SIG-M5 treated with dmso at 0.1 percent for 504 hours (cell line): ENCODE data around the gene MAJIN.
A peak's percentile ranks its signal among the peaks of the same experiment; 100 is the strongest.

ENCODE experiments used
- DNase-seq: peaks from one replicate; lab custom pipeline; 2025; ENCODE audit not compliant: unreplicated experiment; lab: John Stamatoyannopoulos, UW

MAJIN gene

DNA sequence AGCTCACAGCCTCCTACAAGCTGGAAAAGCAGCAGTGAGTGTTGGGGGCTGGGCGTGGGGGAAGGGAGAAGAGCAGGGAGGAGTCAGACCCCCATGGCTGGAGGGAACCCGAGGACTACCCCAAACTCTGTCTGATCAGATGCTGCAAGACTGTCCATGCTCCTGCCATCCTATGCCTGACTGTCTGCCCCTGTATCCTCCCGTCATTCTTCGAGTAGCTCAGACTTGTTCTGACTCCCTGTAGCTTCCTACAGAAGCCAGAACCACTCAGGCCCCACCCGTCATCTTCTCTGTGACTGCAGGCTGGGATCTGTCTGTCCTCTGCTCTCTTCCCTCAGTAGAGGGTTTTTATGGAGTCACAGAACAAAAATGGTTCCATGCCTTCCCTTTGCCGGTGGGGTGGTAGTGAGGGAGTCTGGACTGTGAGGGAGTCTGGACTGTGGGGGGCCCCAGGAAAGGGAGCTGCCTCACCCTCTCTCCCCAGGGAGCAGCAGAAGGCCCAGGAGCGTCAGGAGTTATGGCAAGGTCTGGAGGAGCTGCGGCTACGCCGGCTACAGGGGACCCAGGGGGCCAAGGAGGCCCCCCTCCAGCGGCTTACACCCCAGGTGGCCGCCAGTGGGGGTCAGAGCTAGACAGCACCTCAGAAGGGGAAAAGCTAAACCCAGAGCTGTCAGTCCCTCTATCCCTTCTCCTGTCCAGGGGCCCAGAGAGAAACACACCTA is 38.5 kb downstream of the MAJIN start:
- no peak for DNase-seq

DNA sequence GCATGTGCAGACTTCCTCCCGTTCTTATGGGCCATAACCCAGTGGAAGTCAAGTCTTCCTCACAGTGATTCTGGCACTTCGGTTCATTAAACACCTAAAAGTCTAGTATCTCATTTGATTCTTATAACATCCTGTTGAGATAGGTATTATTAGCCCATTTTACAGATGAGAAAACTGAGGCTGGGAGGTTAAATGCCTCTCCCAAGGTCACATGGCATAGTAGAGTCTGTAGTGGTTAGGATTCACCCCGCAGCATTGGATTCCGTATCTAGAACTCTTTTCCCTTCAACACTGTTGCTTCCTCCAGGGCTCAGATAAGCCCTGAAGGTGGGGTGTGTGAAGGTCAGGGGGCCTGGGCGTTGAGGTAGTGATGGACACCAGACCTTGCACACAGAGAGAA is 39.6 kb downstream of the MAJIN start:
- no peak for DNase-seq

DNA sequence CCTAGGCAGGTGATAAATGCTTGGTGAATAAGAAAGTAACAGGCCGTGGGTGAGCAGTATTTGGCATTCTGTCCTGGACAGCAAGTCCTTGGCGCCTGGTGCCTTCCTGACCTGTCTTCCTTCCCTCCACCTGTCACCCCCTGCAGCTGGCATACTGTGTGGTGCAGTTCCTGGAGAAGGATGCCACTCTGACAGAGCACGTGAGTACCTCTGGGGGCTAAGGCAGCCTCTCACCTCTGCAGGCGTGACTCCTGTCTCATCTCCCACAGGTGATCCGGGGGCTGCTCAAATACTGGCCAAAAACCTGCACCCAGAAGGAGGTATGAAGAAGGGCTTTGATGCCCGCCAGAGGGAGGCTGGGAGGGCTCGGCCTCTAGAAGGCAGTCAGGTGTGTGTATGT is 40.6 kb downstream of the MAJIN start:
- DNase-seq: no peak

DNA sequence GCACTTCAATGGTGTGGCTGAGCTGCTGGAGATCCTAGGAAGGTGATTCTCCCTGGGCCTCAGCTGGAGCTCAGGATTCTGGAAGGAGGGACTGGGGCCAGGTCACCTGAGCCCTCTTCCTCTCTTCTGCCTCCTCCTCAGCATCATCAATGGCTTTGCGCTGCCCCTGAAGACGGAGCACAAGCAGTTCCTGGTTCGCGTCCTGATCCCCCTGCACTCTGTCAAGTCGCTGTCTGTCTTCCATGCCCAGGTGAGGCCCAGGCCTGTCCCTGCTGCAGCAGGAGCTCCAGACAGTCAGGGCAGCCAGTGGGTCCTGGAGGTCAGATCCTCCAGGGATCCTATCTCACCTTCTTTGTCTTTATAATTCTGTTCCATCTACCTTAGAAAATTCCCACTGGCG is 41.6 kb downstream of the MAJIN start:
- DNase-seq: no peak

DNA sequence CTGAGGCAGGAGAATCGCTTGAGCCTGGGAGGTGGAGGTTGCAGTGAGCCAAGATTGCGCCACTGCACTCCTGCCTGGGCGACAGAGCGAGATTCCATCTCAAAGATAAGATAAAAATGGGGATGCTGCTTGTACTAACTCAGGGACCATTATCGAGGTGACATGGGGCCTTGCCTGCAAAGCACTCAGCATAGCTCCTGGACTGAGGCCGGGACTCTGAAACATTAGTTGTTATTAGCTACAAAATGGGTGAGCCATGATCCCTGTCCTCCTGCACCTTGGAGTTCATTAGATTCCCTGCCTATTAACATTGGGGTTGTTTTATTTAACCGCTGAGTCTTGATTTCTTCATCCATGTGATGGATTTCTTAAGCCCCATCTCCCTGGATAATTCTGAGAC is 42.3 kb downstream of the MAJIN start:
- DNase-seq: no peak

DNA sequence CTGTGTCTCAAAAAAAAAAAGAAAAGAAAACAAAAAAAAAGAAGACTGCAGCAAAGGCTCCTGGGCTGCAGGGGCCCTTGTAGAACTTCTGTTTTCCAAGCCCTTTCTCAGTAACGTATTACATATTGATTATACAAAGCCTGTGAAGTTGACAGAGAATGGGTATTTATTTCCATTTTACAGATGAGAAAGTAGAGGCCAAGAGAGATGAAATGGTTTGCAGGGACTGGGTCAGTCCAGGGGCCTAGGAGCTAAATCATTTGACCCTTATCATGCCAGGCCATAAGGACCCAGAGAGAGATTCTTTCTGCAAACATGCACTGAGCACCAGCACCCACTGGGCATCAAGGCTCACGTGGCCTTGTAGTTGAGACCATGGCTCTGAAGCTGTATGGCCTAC is 43.0 kb downstream of the MAJIN start:
- DNase-seq: no peak

DNA sequence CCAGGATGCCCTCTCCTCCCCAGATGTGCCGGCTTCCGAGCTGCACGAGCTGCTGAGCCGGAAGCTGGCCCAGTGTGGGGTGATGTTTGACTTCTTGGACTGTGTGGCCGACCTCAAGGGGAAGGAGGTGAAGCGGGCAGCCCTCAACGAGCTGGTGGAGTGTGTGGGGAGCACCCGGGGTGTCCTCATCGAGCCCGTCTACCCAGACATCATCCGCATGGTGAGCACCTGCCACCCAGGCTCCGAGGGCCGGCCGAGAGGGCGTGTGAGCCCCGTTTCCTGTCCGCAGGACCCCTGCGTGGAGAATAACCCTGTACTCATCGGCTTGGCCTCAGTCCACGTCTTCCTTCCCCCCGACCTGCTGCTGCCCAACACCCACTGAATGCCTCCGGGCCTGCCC is 45.2 kb downstream of the MAJIN start:
- DNase-seq: no peak

DNA sequence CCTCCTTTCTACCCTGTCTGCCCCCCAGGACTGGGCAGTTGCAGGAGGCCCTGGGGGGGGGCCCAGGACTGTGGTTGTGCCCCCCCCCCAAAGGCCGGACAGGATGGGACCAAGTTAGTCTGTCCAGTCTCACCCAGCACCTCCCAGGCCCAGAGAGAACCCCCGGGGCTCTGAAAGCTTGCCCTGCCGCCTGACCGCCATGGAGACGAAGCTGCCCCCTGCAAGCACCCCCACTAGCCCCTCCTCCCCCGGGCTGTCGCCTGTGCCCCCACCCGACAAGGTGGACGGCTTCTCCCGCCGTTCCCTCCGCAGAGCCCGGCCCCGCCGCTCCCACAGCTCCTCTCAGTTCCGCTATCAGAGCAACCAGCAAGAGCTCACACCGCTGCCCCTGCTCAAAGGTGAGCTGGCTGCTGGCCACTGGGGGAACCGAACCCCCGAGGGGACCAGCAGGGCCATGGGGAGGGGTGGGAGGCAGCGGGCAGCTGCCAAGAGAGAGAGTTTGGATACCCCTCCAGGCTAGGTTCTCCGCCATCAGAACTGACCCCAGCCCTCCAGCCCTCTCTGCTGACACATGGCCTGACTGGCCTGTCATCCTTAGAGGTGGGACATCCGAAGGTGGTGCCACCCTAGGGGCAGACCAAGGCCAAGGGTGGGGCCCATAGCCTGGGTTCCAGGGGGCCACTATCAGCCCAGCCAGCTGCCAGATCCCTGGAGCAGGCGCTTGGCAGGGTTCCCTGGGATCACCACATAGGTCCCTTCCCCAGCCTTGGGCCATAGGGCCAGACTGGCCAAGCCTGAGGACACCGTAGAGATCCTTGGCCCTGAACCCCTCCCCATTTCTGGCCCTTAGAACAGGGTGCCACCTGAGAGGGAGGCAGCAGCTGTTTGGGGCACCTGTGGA is 46.1 kb downstream of the MAJIN start:
- no peak for DNase-seq

DNA sequence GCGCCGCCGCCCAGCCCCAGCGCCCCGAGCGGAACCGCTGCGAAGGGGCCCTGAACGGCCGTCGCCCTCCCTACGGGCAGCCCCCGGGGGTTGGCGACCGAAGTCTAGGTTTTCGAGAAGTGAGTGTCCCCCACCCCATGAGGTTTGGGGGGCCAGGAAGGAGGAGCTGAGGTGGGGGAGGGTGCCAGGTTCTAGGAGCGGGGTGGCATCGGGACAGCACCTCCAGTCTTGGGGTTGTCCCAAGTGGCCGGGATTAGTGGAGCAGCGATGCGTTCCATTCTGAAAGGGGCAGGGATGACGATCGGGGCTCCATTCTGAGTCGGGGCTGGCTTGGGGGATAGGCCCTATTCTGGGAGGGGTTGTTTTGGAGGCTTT is 47.0 kb downstream of the MAJIN start:
- no peak for DNase-seq

DNA sequence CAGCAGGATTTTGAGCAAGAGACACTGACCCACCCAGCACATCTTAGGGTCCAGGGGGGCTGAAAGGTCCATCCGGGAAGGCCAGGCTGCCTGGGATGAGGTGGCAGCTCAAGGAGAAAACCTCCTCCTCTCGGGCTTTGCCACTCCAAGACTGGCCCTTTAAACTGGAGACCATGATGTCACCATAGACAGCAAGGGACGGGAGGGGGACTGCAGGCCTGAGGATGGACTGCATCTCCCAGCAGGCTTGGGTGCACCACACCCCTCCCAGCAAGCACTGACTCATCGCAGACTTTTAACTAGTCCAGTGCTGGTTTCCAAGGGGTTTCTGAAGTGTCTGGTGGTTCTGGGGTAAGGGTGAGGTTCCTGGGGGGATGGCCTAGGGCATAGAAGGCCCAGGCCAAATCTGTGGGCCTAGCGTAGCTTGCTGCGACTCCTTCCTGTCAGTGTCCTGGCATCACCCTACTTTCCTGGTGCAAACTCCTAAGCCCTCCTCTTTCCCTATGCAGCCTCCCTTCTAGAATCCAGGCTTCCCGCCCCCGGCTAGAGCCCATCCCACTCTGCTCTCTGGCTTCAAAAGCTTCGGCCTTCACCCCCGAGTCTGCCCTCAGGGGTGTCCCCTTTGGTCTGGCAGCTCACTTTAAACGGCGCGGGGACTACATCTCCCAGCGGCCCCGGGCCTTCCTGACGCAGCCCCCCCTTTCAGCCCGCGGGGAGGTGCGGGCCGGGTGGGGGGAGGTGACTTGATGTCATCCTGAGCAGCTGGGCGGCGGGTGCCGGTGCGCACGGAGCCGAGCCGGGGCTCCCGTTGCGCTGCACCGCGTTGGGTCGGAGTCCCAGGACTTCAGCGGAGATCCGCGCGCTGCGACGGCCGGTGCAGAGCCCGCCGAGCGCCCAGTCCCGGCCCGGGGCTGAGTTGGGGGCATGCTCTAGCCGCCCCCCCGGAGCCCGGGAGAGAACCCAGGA is 47.7 kb downstream of the MAJIN start, which contains the start of gene PPP2R5B:
Gene PPP2R5B (plus strand): TSS at position 746 of the 966 bp plus-strand sequence. CDS start 1,046 bp downstream, outside the sequence.
- peak; percentile 93 for DNase-seq

DNA sequence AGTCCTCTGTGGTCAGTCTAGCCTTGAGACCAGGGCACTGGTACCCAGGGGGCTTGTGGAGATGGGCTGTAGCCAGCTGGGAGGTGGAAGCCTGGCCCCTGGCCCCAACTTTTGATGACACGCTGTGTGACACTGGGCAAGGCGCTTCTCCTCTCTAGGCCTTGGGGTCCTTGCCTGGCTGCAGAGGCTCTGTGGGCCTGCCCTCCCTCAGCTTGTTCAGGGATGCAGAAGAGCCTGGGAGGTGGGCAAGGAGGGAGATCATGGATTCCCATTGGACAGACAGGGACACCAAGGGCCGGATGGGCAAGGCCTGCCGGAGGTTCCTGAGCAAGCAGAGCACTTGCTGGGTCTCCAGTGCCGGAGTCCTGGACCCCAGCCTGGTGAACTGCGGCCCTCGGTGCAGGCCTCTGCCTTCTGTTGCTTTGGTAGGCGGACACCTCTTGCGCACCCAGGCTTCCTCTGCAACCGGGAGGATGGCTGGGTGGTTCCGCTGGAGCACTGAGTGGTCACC is 48.7 kb downstream of the MAJIN start:
- DNase-seq: no peak

DNA sequence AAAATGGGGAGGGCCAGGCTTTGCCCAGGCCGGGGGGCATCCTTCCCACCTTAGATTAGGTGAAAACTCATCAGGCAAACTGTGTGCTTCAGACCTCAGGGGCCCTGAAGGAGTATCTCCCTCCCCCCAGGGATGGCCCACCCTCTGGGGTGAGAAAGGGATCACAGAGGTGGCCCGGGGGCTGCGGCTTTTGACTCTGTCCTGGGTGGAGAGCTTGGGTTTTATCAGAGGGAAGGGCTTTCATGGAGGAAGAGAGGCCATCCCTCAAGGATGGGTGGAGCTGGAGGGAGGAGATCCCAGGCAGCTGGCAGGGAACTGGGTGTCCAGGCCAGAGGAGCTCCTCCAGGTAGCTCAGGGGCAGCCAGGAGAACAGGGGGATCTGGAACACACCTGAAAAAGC is 50.5 kb downstream of the MAJIN start:
- DNase-seq: no peak

DNA sequence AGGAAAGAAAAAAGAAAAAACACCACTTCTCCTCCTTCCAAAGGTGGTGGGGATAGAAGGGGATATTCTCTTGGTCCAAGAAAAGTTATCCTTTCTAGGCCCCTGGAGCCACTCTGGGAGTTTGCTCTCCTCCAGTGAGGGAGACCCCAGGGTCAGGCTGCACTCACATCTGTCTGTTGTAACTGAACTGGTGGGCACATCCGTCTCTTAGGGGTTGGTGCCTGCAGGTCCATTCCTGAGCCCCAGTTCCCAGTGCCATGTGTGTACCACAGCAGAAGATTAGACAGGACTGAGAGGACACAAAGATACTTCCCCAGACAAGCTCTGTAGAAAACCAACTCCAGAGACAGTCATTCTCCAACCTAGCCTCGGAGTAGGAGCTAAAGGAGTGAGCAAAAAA is 51.8 kb downstream of the MAJIN start:
- DNase-seq: no peak

DNA sequence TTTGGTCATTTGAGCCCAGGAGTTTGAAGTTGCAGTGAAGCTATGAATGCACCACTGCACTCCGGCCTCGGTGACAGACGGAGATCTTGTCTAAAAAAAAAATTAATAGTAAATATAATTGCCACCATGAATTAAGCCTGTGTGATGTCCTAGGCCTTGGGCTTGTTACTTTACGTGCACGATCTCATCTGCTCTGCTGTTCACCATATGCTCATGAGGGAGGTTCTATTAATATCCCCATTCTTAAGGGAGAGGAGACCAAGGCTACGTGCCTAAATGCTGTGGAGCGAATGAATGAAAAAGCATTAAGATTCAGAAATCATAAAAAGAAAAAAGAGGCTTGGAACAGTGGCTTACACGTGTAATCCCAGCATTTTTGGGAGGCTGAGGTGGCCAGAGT is 52.3 kb downstream of the MAJIN start:
- no peak for DNase-seq

DNA sequence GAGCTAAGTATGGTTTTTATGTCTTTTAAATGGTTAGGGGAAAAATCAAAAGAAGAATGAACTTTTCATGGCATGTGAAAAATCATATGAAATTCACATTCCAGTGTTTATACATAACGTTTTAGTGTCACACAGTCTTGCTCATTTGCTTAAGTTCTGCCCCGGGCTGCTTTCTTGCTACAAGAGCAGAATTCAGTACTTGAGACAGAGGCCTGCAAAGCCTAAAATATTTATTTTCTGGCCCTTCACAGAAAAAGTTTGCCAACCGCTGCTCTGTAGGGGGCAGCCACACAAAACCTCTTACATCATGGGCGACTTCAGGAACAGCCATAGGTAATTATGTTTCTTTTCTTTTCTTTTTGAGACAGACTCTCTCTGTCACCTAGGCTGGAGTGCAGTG is 53.9 kb downstream of the MAJIN start:
- peak; percentile 55 for DNase-seq

DNA sequence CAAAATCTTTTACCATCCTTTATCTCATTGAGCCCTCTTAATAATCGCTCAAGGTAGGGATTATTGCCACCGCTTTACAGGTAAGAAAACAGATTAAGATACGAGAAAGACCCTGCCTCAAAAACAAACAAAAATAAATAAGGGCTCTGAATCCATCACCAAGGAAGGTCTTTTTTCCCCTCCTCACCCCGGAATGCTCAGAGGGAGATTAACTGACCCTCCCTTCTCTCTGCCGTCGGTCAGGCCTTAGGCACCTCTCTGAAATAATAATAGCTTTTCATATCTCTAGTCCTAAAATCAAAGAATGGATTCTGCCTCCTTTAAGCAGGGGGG is 54.3 kb downstream of the MAJIN start:
- no peak for DNase-seq

DNA sequence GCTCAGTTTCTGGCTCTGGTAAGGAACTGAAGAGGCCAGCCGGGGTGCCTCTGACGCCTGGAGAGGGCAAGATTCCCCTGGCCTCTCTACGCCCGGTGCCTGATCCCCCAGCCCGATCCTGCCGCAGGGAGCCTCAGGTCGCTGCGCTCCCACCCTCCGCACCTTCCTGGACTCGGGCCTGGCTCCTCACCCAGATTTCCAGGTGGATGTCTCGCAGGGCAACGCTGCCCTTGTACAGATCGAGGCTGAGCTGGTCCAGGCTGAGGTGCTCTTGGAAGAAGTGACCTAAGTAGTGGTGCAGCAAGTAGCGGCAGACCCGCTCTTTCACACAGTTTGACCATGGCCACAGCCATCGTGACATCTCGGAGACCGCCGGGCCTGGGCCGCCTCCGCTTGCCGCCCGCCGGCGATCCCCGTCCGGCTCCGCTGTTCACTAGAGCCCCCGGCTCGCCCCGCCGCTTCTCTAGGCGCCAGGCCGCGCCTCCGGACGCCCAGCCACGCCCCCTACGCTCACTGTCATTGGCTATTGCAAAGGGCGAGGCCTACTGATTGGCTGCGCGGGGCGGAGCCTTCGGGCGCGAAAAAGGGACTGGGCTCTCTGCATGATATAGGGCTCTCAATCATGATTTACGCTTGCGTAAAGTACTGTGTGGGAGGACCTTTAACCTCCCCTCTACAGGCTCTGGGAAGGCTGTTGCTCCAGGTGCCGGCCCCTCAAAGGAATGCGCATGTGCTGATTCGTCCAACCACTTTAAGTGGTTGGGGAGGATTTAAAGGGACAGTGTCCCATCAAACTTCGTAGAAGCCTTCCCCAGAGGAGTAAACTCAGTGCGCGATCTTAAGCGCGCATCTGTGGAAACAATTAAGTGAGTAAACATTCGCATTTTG is 54.9 kb downstream of the MAJIN start, which contains the start of gene ATG2A:
Gene ATG2A (minus strand): TSS at position 435 of the 888 bp plus-strand sequence. CDS start 74 bp downstream, at position 361.
- DNase-seq: peak; percentile 100

DNA sequence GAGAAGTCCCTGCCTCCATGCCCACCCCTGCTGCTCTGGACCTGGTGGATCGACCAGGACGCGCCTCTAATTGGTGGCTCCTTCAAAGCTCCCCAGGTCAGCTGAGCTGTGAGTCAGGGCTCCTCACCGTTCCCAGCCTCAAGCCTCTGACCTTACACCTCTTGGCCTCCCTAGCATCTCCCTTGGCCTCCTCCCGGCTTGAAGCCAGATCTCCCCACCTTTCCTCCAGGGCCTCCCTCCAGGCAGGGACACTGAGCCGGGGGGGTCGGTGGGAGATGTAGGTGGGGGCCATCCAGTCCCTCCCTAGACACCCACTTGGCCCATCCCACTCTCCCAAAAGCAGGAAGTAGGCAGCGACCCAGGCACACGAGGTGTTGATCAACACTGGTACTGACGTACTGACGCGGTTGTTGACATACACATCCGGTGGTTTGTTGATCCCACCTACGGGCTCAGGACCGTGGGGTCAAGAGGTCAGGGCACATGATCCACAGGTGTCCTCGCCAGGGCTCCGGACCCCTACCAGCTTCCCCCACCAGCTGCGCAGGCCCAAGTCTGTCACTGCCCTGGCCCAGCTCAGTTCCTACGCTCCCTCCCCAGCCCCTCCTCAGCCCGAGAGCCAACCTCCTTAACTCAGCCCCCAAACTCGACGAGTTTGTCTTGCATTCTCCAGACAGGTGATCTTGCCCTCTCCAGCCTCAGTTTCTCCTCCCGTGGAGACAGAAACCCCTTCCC is 55.7 kb downstream of the MAJIN start:
- peak; percentile 54 for DNase-seq

DNA sequence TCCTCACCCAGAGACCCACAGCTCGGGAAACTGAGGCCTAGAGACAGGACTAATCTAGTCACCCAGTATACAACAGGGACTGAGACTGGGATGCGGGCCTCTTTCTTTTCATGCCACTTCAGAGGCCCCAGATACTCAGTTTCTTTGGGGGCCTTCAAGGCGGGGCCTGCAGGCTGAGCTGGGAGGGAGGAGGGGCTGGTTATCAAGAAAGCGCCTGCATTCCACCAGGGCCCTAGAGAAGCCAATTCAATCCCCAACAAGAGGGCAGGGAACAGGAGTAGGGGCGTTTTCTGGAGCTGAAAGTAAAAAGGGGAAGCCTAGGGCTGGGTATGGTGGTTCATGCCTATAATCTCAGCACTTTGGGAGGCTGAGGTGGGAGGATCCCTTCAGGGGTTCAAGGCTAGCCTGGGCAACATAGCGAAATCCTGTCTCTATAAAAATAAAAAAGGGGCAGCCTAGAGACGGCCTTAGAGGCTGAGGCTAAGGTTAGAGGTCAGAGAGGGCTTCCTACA is 56.5 kb downstream of the MAJIN start:
- DNase-seq: peak; percentile 15
